H1 (cell line): ENCODE data around the gene HAND1. TPM values are rescaled to one million over a fixed set of nuclear protein-coding genes. Genes with fewer than 3 reads are reported as not detected.

Experiments
- CTCF ChIA-PET: fragments of 300-600 bp; sonication (Branson Sonifier 250); formaldehyde crosslinking; loops from one replicate; lab custom pipeline; 2021; ENCODE audit not compliant: partially characterized antibody; lab: Charles Lee
- POLR2A ChIA-PET: fragments of 300-600 bp; sonication (Branson Sonifier 250); formaldehyde crosslinking; loops from one replicate; lab custom pipeline; 2021; ENCODE audit warnings: inconsistent platforms; ENCODE audit not compliant: partially characterized antibody; lab: Charles Lee
- DNase-seq, 2 experiments: peaks; one replicate each; pipeline versions ENCODE4 v3.0.0 to v3.0.0-alpha.2; 2010 to 2022; ENCODE audit warnings: low spot score in 2 of 2, low read depth in 1 of 2, mixed read lengths in 1 of 2
- FAIRE-seq: peaks from 2 replicates; lab custom pipeline; 2011; peaks lifted over from hg19 to GRCh38; lab: Jason Lieb, UNC
- H2AFZ ChIP-seq: 2 replicates; pipeline ENCODE4 v1.8.1; 2012; ENCODE audit warnings: low read length, inconsistent platforms
- H2AK5ac ChIP-seq: 2 replicates; pipeline ENCODE4 v1.6.1; 2013; ENCODE audit warnings: low read depth, low read length
- H2BK120ac ChIP-seq: replicated peaks from 2 replicates; pipeline ENCODE3; 2013; ENCODE audit warnings: low read depth, low read length, inconsistent platforms
- H2BK12ac ChIP-seq: 2 replicates; pipeline ENCODE4 v1.6.1; 2013; ENCODE audit warnings: low read depth, low read length
- H2BK15ac ChIP-seq: 2 replicates; pipeline ENCODE4 v1.6.1; 2013; ENCODE audit warnings: low read length
- H2BK20ac ChIP-seq: 2 replicates; pipeline ENCODE4 v1.6.1; 2013; ENCODE audit warnings: low read length
- H2BK5ac ChIP-seq: 2 replicates; pipeline ENCODE4 v1.6.1; 2013; ENCODE audit warnings: low read depth, low read length
- H3K14ac ChIP-seq: 2 replicates; pipeline ENCODE4 v1.6.1; 2013; ENCODE audit warnings: inconsistent platforms; ENCODE audit not compliant: insufficient read length
- H3K18ac ChIP-seq: 2 replicates; pipeline ENCODE4 v1.6.1; 2013; ENCODE audit warnings: low read length; ENCODE audit errors: extremely low read depth
- H3K23ac ChIP-seq: 2 replicates; pipeline ENCODE4 v1.6.1; 2013; ENCODE audit warnings: inconsistent platforms; ENCODE audit not compliant: insufficient read length
- H3K23me2 ChIP-seq: 2 replicates; pipeline ENCODE4 v1.6.1; 2013; ENCODE audit warnings: low read depth, low read length
- H3K27ac ChIP-seq: 2 replicates; pipeline ENCODE4 v1.6.1; 2011; ENCODE audit warnings: low read depth, low read length, inconsistent platforms
- H3K27me3 ChIP-seq, 4 experiments: replicated peaks in 1 of 4; 1 replicate in 1 of 4; 2 replicates in 3 of 4; pipeline versions ENCODE4 v1.6.1 to v1.8.1; 2011 to 2013; ENCODE audit warnings: low read length in 3 of 4, mild to moderate bottlenecking in 3 of 4, inconsistent platforms in 2 of 4, mixed read lengths in 2 of 4, moderate library complexity in 1 of 4; ENCODE audit not compliant: control insufficient read depth in 3 of 4, insufficient read depth in 3 of 4; ENCODE audit errors: extremely low read depth in 1 of 4
- H3K36me3 ChIP-seq, 4 experiments: 2 replicates each; pipeline versions ENCODE4 v1.6.1 to v1.8.1; 2011 to 2013; ENCODE audit warnings: mild to moderate bottlenecking in 4 of 4, low read length in 3 of 4, moderate library complexity in 2 of 4, control low read depth in 1 of 4, inconsistent platforms in 1 of 4; ENCODE audit not compliant: insufficient read depth in 4 of 4, control insufficient read depth in 2 of 4
- H3K4ac ChIP-seq: replicated peaks from 2 replicates; pipeline ENCODE3; 2013; ENCODE audit warnings: low read length, low read depth, mixed read lengths, inconsistent platforms; ENCODE audit not compliant: insufficient read length
- H3K4me1 ChIP-seq, 4 experiments: replicated peaks in 1 of 4; 1 replicate in 1 of 4; 2 replicates in 3 of 4; pipeline versions ENCODE4 v1.6.1 to v1.8.1; 2011 to 2013; ENCODE audit warnings: low read length in 3 of 4, inconsistent platforms in 2 of 4, mixed read lengths in 1 of 4; ENCODE audit not compliant: insufficient read depth in 4 of 4, control insufficient read depth in 3 of 4
- H3K4me2 ChIP-seq, 2 experiments: 2 replicates each; pipeline versions ENCODE4 v1.6.1 to v1.8.1; 2011 to 2013; ENCODE audit warnings: low read depth in 2 of 2, low read length in 2 of 2, control low read depth in 1 of 2, inconsistent platforms in 1 of 2, mild to moderate bottlenecking in 1 of 2; ENCODE audit not compliant: insufficient read depth in 1 of 2
- H3K4me3 ChIP-seq, 4 experiments: fragments of 200-600, 300-600 bp in 1 of 4; sonication (generic), shearing (Covaris generic), sonication (Bioruptor Twin) in 1 of 4; 2 replicates each; pipeline versions ENCODE4 v1.5.1 to v1.8.1; 2011 to 2016; ENCODE audit warnings: low read length in 4 of 4, low read depth in 3 of 4, control low read depth in 2 of 4, inconsistent platforms in 2 of 4, mild to moderate bottlenecking in 2 of 4, mixed read lengths in 1 of 4, moderate library complexity in 1 of 4; ENCODE audit not compliant: insufficient read depth in 2 of 4; ENCODE audit errors: extremely low read depth in 1 of 4
- H3K56ac ChIP-seq: replicated peaks from 2 replicates; pipeline ENCODE3; 2013; ENCODE audit warnings: low read depth, mild to moderate bottlenecking, mixed read lengths, low read length, inconsistent platforms; ENCODE audit not compliant: insufficient read length
- H3K79me1 ChIP-seq: 2 replicates; pipeline ENCODE4 v1.6.1; 2013; ENCODE audit warnings: low read depth, low read length, control low read depth
- H3K79me2 ChIP-seq, 2 experiments: 2 replicates each; pipeline versions ENCODE4 v1.6.1 to v1.8.1; 2012 to 2013; ENCODE audit warnings: low read length in 2 of 2, mild to moderate bottlenecking in 2 of 2, inconsistent platforms in 1 of 2; ENCODE audit not compliant: insufficient read depth in 2 of 2, control insufficient read depth in 1 of 2
- H3K9ac ChIP-seq, 4 experiments: replicated peaks in 1 of 4; 1 replicate in 1 of 4; 2 replicates in 3 of 4; pipeline versions ENCODE4 v1.6.1 to v1.8.1; 2011 to 2013; ENCODE audit warnings: low read depth in 3 of 4, low read length in 3 of 4, control low read depth in 2 of 4, mild to moderate bottlenecking in 2 of 4, moderate library complexity in 2 of 4, inconsistent platforms in 1 of 4; ENCODE audit errors: extremely low read depth in 1 of 4
- H3K9me3 ChIP-seq, 2 experiments: 2 replicates each; pipeline versions ENCODE4 v1.6.1 to v1.8.1; 2012 to 2013; ENCODE audit warnings: mild to moderate bottlenecking in 2 of 2, moderate library complexity in 2 of 2, control low read depth in 1 of 2, inconsistent platforms in 1 of 2, low read depth in 1 of 2, low read length in 1 of 2, mixed read lengths in 1 of 2; ENCODE audit not compliant: insufficient read depth in 2 of 2
- H4K20me1 ChIP-seq, 2 experiments: replicated peaks in 1 of 2; 2 replicates each; pipeline versions ENCODE3 to v1.8.1; 2011 to 2013; ENCODE audit warnings: inconsistent platforms in 2 of 2, low read length in 2 of 2, mild to moderate bottlenecking in 1 of 2; ENCODE audit not compliant: insufficient read depth in 2 of 2, control insufficient read depth in 1 of 2
- H4K5ac ChIP-seq: 2 replicates; pipeline ENCODE4 v1.6.1; 2013; ENCODE audit warnings: low read length, low read depth, mixed read lengths, inconsistent platforms; ENCODE audit not compliant: insufficient read length
- H4K8ac ChIP-seq: 2 replicates; pipeline ENCODE4 v1.8.0; 2013; ENCODE audit warnings: mild to moderate bottlenecking, moderate library complexity, low read length, inconsistent platforms; ENCODE audit not compliant: insufficient read depth; ENCODE audit errors: extremely low read depth
- H4K91ac ChIP-seq: replicated peaks from 2 replicates; pipeline ENCODE3; 2013; ENCODE audit warnings: low read length, mixed read lengths, inconsistent platforms; ENCODE audit not compliant: insufficient read length
- ATF2 ChIP-seq: IDR thresholded peaks from 2 replicates; pipeline ENCODE4 v1.6.1; 2012; ENCODE audit warnings: low read length, inconsistent platforms
- ATF3 ChIP-seq: IDR thresholded peaks from 2 replicates; pipeline ENCODE4 v1.6.1; 2011; ENCODE audit warnings: low read depth, mild to moderate bottlenecking, low read length; ENCODE audit not compliant: insufficient read depth
- BRCA1 ChIP-seq: IDR thresholded peaks from 2 replicates; pipeline ENCODE4 v1.6.1; 2012; ENCODE audit warnings: low read depth, low read length, improper control_type of control experiment
- CBX8 ChIP-seq: fragments of 300-800, 300-1000 bp; sonication (generic); IDR thresholded peaks from 2 replicates; pipeline ENCODE4 v1.7.1; 2016; ENCODE audit warnings: low read depth, low read length, borderline replicate concordance
- MAFK ChIP-seq: IDR thresholded peaks from 2 replicates; pipeline ENCODE4 v1.6.1; 2012; ENCODE audit warnings: low read depth, mild to moderate bottlenecking, improper control_type of control experiment, low read length
- RXRA ChIP-seq: IDR thresholded peaks from 2 replicates; pipeline ENCODE4 v1.6.1; 2011; ENCODE audit warnings: low read depth, mild to moderate bottlenecking, low read length, moderate library complexity; ENCODE audit not compliant: insufficient read depth
- SRF ChIP-seq: IDR thresholded peaks from 2 replicates; pipeline ENCODE4 v1.6.1; 2011; ENCODE audit warnings: mild to moderate bottlenecking, low read depth, low read length, moderate library complexity
- TAF1 ChIP-seq: IDR thresholded peaks from 2 replicates; pipeline ENCODE4 v1.6.1; 2011; ENCODE audit warnings: mild to moderate bottlenecking, low read depth, low read length
- TAF7 ChIP-seq: optimal IDR thresholded peaks from 2 replicates; pipeline ENCODE3; 2011; ENCODE audit warnings: low read depth, mild to moderate bottlenecking, inconsistent platforms, low read length, moderate library complexity, borderline replicate concordance
- WGBS, 2 experiments: shearing (Covaris generic) in 1 of 2; methylation state at CpG; one replicate each; pipeline versions ENCODE4 v1.1.6 to v1.1.7; 2013 to 2015; ENCODE audit warnings: low lambda C conversion rate in 2 of 2, mixed read lengths in 2 of 2, inconsistent platforms in 1 of 2, low coverage in 1 of 2, missing lambda C conversion rate in 1 of 2; ENCODE audit not compliant: insufficient replicate concordance in 2 of 2, insufficient coverage in 1 of 2, insufficient read length in 1 of 2; ENCODE audit errors: extremely low coverage in 1 of 2, missing lambda C conversion rate in 1 of 2; 5-methylcytosine and 5-hydroxymethylcytosine counted together
- polyA plus RNA-seq, 7 experiments: library from polyadenylated mRNA; depleted of rRNA in 3 of 7; stranded (reverse) in 5 of 7; unstranded in 2 of 7; fragments of >200 nt in 5 of 7; fragments of 200-250 nt in 2 of 7; gene quantifications; 1 replicate in 5 of 7; 2 replicates in 1 of 7; 4 replicates in 1 of 7; pipeline versions ENCODE4 v1.2.1 to v1.2.3, GENCODE V29; 2011 to 2013; ENCODE audit warnings: missing spikeins in 2 of 7, mixed read lengths in 2 of 7
- total RNA-seq: library from RNA; stranded (reverse); fragmentation: NEBNext Ultra II Directional; extraction: Animal tissue kit (Norgen Biotek cat#: 25700); gene quantifications from 2 replicates; pipeline ENCODE4 v1.2.1, GENCODE V29; 2021

The HAND1 gene
- total and polyA plus RNA-seq, 2 of the 8 experiments (the other 6 are each of a cell fraction or from before 2014, with no cell fraction given): 0.06 TPM; not detected in 1

DNA sequence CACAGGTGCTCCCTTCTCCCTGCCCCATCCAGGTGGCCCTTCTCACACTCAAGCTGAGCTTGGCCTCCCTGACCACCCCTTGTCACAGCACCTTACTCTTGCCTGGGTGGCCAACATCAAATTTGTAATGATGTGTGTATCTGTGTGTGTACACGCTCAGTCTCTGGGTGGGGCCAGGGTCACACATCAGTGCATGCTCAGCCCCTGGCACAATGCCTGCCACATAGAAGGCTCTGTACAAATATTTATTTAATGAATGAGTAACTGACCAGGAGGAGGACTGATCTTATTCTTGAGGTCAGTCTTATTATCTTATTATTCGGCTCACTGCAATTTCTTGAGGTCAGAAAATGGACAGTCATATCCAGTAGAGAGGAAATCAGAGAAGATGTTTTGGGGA, 41.3 kb upstream of the HAND1 start:
- no peaks in the 10 kb centered on the region for H3K79me1 ChIP-seq
- TF ChIP-seq ATF2 (no peak), MAFK (no peak), RXRA (no peak), ATF3 (no peak), BRCA1 (no peak), CBX8 (no peak), TAF7 (no peak), SRF (no peak), TAF1 (no peak)
- CTCF ChIA-PET: interaction anchor here (0.6 to 7.5 kb wide), 19 partner anchors 8 to 572 kb away, joined by 3 to 87 read pairs (median 9); no protein-coding TSS in a partner anchor

More for the DNA sequence above, 41.3 kb upstream of the HAND1 start:
- H3K79me2 ChIP-seq: no peaks in the 10 kb centered on the region
- 82% methylated on average over 2 of the region's 2 CpGs; no CpG with 5 or more reads in 1 of the 2 experiments for WGBS, 2 experiments
- no peak overlapping the region for H2BK5ac ChIP-seq
- no peak overlapping the region for H2AK5ac ChIP-seq
- H3K56ac ChIP-seq: no peak overlapping the region
- H3K27me3 ChIP-seq: peaks cover 0 to 4% (median 3%) of the 10 kb centered on the region in 4 experiments; a peak in 2 of 7 replicates
- no peak overlapping the region for H2AFZ ChIP-seq
- H3K18ac ChIP-seq: no peak overlapping the region
- no peak overlapping the region for H3K4me2 ChIP-seq
- H4K5ac ChIP-seq: no peak overlapping the region
- no peak overlapping the region for H4K91ac ChIP-seq
- no peak overlapping the region for H4K8ac ChIP-seq
- FAIRE-seq (no peak), DNase-seq (no peak)
- H2BK20ac ChIP-seq: no peak overlapping the region
- POLR2A ChIA-PET: interaction anchor here (0.5 kb wide), 1 partner anchor 1246 kb away, joined by 3 read pairs; no protein-coding TSS in a partner anchor
- no peak overlapping the region for H3K23ac ChIP-seq
- H3K4ac ChIP-seq: no peak overlapping the region
- H3K27ac ChIP-seq: no peak overlapping the region
- no peaks in the 10 kb centered on the region for H3K9me3 ChIP-seq
- H3K23me2 ChIP-seq: no peaks in the 10 kb centered on the region; the same call in 1 of the 2 replicates
- H3K9ac ChIP-seq: no peak overlapping the region
- H4K20me1 ChIP-seq: no peaks in the 10 kb centered on the region
- no peaks in the 10 kb centered on the region for H3K36me3 ChIP-seq
- no peak overlapping the region for H3K4me3 ChIP-seq
- H2BK15ac ChIP-seq: no peak overlapping the region
- no peak overlapping the region for H2BK120ac ChIP-seq
- H3K14ac ChIP-seq: no peak overlapping the region
- H3K4me1 ChIP-seq: peaks cover 0 to 7% (median under 1%) of the 10 kb centered on the region in 4 experiments; a peak in 4 of 7 replicates
- H2BK12ac ChIP-seq: no peak overlapping the region
